GM18951 (cell line): ENCODE data around the gene PRDX6.
"Not testable (repeated sequence)": the region's sequence is repeated elsewhere in the genome, so short reads cannot be mapped to it uniquely, and the experiment has no call there.

Source experiments
- POLR2A ChIP-seq: IDR thresholded peaks from 4 replicates; pipeline ENCODE4 v1.6.1; 2011; ENCODE audit warnings: mild to moderate bottlenecking; ENCODE audit not compliant: insufficient read length, insufficient read depth; ENCODE audit errors: extremely low read depth
- in situ Hi-C: fragments of 300-500 bp; cut with MboI; formaldehyde crosslinking; loops from one replicate; pipeline ENCODE4 v1.12.0; 2022; ENCODE audit warnings: low sequenced_read_pairs, mixed read lengths, inconsistent platforms; ENCODE audit not compliant: unreplicated experiment

Gene PRDX6

GRCh38 chr1:173509797-173510196, 32.7 kb downstream of the PRDX6 start:
- TF ChIP-seq POLR2A, result no peak
- in situ Hi-C loops, result no loop called here

- in situ Hi-C loops, result not testable (repeated sequence)
These were observed 37.4 kb downstream of the PRDX6 start for GRCh38 chr1:173514503-173514902.

- no peak for TF ChIP-seq POLR2A
- in situ Hi-C loops, result no loop called here
These were observed 43.7 kb downstream of the PRDX6 start for GRCh38 chr1:173520799-173521198.

GRCh38 chr1:173523329-173523728, 46.2 kb downstream of the PRDX6 start:
- no peak for TF ChIP-seq POLR2A
- in situ Hi-C loops, result no loop called here

GRCh38 chr1:173525926-173526325, 48.8 kb downstream of the PRDX6 start:
- in situ Hi-C loops, result no loop called here
- TF ChIP-seq POLR2A, result no peak

- no peak for TF ChIP-seq POLR2A
- in situ Hi-C loops, result no loop called here
These were observed 50.2 kb downstream of the PRDX6 start for GRCh38 chr1:173527151-173527826.

- no peak for TF ChIP-seq POLR2A
- in situ Hi-C loops, result no loop called here
These were observed 52.0 kb downstream of the PRDX6 start for GRCh38 chr1:173529106-173529505.

- no peak for TF ChIP-seq POLR2A
- in situ Hi-C loops, result no loop called here
These were observed 53.9 kb downstream of the PRDX6 start for GRCh38 chr1:173530795-173531693.

- in situ Hi-C loops, result no loop called here
- TF ChIP-seq POLR2A, result no peak
These were observed 55.1 kb downstream of the PRDX6 start for GRCh38 chr1:173532237-173532636.

GRCh38 chr1:173536223-173536622, 59.1 kb downstream of the PRDX6 start:
- in situ Hi-C loops, result no loop called here
- TF ChIP-seq POLR2A, result no peak
